ENCODE measurements around the gene TPRN. TPM values are rescaled to one million over a fixed set of nuclear protein-coding genes. Genes with fewer than 3 reads are reported as not detected.

TPRN gene
- total and polyA plus RNA-seq, 9 of the 15 experiments (the other 6 are each of a cell fraction or from before 2014, with no cell fraction given): 0.31 to 31.9 (median 4.4) TPM

DNA sequence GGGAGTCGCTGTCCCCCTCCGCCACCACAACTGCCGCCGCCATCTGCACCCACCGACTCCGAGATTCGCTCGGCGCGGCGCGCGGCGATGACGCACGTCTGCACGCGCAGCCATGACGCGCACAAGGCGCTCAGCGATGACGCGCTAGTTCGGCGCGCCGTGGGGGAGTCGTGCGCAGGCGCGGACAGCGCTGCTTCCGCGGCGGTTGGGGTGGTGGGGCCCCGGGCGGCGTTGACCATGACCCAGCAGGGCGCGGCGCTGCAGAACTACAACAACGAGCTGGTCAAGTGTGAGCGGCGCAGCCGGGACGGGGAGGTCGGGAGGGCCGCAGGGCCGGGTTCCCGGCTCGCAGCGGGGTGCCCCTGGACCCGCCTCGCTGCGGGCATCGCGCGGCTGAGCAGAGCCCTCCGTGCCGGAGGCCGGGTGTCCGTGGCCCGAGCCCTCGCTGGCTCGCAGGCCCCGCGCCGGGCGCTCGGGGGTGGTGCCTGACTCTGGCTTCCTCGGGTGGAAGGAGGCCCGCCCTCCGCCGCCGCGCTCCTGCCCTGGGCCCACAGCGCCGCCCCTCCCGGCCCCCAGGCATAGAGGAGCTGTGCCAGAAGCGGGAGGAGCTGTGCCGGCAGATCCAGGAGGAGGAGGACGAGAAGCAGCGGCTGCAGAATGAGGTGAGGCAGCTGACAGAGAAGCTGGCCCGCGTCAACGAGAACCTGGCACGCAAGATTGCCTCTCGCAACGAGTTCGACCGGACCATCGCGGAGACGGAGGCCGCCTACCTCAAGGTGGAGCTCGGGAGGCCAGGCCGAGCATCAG is 11.8 kb downstream of the TPRN start, which contains the start of the genes ANAPC2 and SSNA1 (continued):
- TF ChIP-seq ZNF165 (CRISPR knock-in tag; IDR thresholded peaks at IDR 0.05; ENCODE audit: borderline replicate concordance) (no peak), TAF9B (IDR thresholded peaks at IDR 0.05; ENCODE audit: partially characterized antibody) (no peak), NCOA4 (IDR thresholded peaks at IDR 0.05; ENCODE audit: partially characterized antibody) (no peak), PHTF2 (CRISPR knock-in tag; IDR thresholded peaks at IDR 0.05) (no peak), NUFIP1 (IDR thresholded peaks at IDR 0.05; ENCODE audit: partially characterized antibody) (no peak), STAT6 (CRISPR knock-in tag; IDR thresholded peaks at IDR 0.05) (no peak), HDAC1 (IDR thresholded peaks at IDR 0.05) (peak in 1 of 2 experiments; percentile 95; a peak in 2 of 4 replicates), ILF3 (IDR thresholded peaks at IDR 0.05; ENCODE audit: borderline replicate concordance) (peak; percentile 80; the same call in 1 of the 2 replicates), ETV6 (IDR thresholded peaks at IDR 0.05; ENCODE audit: borderline replicate concordance in 1 of 2, low read depth in 2 of 2, low read length in 1 of 2) (peak in 1 of 2 experiments; percentile 11; a peak in 1 of 4 replicates), ETV6 (CRISPR knock-in tag; IDR thresholded peaks at IDR 0.05; ENCODE audit: borderline replicate concordance) (no peak; the same call in 1 of the 2 replicates), ZNF551 (CRISPR knock-in tag; IDR thresholded peaks at IDR 0.05) (no peak), TBL1XR1 (IDR thresholded peaks at IDR 0.05; ENCODE audit: low read length in 2 of 2) (peak; percentile 61 to 100; a peak in 3 of 4 replicates), MLX (CRISPR knock-in tag; conservative IDR thresholded peaks at IDR 0.05) (no peak), TGIF2 (CRISPR knock-in tag; IDR thresholded peaks at IDR 0.05) (no peak), GTF2B (IDR thresholded peaks at IDR 0.05; ENCODE audit: extremely low read depth, insufficient read length) (no peak), DMBX1 (CRISPR knock-in tag; IDR thresholded peaks at IDR 0.05; ENCODE audit: borderline replicate concordance) (no peak), CHCHD3 (CRISPR knock-in tag; IDR thresholded peaks at IDR 0.05) (no peak)
- TF ChIP-seq, protein P1, sequence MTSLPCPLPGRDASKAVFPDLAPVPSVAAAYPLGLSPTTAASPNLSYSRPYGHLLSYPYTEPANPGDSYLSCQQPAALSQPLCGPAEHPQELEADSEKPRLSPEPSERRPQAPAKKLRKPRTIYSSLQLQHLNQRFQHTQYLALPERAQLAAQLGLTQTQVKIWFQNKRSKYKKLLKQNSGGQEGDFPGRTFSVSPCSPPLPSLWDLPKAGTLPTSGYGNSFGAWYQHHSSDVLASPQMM (CRISPR knock-in tag; IDR thresholded peaks at IDR 0.05): no peak
- TF ChIP-seq, protein P2, sequence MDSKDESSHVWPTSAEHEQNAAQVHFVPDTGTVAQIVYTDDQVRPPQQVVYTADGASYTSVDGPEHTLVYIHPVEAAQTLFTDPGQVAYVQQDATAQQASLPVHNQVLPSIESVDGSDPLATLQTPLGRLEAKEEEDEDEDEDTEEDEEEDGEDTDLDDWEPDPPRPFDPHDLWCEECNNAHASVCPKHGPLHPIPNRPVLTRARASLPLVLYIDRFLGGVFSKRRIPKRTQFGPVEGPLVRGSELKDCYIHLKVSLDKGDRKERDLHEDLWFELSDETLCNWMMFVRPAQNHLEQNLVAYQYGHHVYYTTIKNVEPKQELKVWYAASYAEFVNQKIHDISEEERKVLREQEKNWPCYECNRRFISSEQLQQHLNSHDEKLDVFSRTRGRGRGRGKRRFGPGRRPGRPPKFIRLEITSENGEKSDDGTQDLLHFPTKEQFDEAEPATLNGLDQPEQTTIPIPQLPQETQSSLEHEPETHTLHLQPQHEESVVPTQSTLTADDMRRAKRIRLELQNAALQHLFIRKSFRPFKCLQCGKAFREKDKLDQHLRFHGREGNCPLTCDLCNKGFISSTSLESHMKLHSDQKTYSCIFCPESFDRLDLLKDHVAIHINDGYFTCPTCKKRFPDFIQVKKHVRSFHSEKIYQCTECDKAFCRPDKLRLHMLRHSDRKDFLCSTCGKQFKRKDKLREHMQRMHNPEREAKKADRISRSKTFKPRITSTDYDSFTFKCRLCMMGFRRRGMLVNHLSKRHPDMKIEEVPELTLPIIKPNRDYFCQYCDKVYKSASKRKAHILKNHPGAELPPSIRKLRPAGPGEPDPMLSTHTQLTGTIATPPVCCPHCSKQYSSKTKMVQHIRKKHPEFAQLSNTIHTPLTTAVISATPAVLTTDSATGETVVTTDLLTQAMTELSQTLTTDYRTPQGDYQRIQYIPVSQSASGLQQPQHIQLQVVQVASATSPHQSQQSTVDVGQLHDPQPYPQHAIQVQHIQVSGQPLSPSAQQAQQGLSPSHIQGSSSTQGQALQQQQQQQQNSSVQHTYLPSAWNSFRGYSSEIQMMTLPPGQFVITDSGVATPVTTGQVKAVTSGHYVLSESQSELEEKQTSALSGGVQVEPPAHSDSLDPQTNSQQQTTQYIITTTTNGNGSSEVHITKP (IDR thresholded peaks at IDR 0.05; ENCODE audit: partially characterized antibody): peak; percentile 49
